K562 (cell line): ENCODE measurements around the gene TYRO3. TPM values are rescaled to one million over a fixed set of nuclear protein-coding genes. Genes with fewer than 3 reads are reported as not detected.

Experiments
- CBX1 ChIP-seq: sonication (generic); IDR thresholded peaks from 2 replicates; pipeline ENCODE4 v1.6.1; 2016; ENCODE audit warnings: antibody characterized with exemption, low read depth, mild to moderate bottlenecking
- CEBPG ChIP-seq, 3 experiments: fragments of 200-800 bp in 1 of 3; sonication (Bioruptor generic) in 1 of 3; sonication (generic) in 1 of 3; formaldehyde crosslinking in 1 of 3; IDR thresholded peaks in 2 of 3; conservative IDR thresholded peaks in 1 of 3; 2 replicates each; pipeline versions ENCODE4 v1.6.1 to v1.8.0; 2016 to 2022; ENCODE audit warnings: missing compliant biosample characterization in 2 of 3, missing genetic modification characterization in 2 of 3, mild to moderate bottlenecking in 1 of 3, missing genetic modification reagents in 1 of 3
- CREBBP ChIP-seq: IDR thresholded peaks from one replicate; pipeline ENCODE4 v1.6.1; 2012; ENCODE audit warnings: low read depth, mild to moderate bottlenecking, control low read depth, inconsistent platforms, low read length
- CXXC5 ChIP-seq: fragments of 250-450 bp; sonication (Bioruptor Pico); IDR thresholded peaks from 2 replicates; pipeline ENCODE4 v1.8.0; 2022; ENCODE audit warnings: inconsistent platforms, mild to moderate bottlenecking, moderate library complexity
- ELF1 ChIP-seq: fragments of 200-800 bp; sonication (Bioruptor generic); IDR thresholded peaks from 2 replicates; pipeline ENCODE4 v1.6.1; 2016; ENCODE audit warnings: missing genetic modification characterization, missing compliant biosample characterization
- FOXK1 ChIP-seq: sonication (generic); formaldehyde crosslinking; IDR thresholded peaks from 2 replicates; pipeline ENCODE4 v1.8.0; 2022; ENCODE audit warnings: missing genetic modification reagents, mild to moderate bottlenecking, borderline replicate concordance
- ID3 ChIP-seq, 2 experiments: fragments of 250-450 bp in 1 of 2; fragments of 450-650 bp in 1 of 2; sonication (Bioruptor Pico) in 1 of 2; IDR thresholded peaks; 2 replicates each; pipeline versions ENCODE4 v1.6.1 to v1.8.0; 2016 to 2021; ENCODE audit warnings: mild to moderate bottlenecking in 2 of 2, moderate library complexity in 2 of 2, missing compliant biosample characterization in 1 of 2, missing genetic modification characterization in 1 of 2
- IFI16 ChIP-seq: fragments of 250-450 bp; sonication (Bioruptor Pico); IDR thresholded peaks from 2 replicates; pipeline ENCODE4 v2.1.2; 2022; ENCODE audit warnings: mild to moderate bottlenecking, inconsistent platforms
- KDM1A ChIP-seq, 2 experiments: fragments of 450-650 bp; IDR thresholded peaks; 2 replicates each; pipeline ENCODE4 v1.6.1; 2016; ENCODE audit warnings: mild to moderate bottlenecking in 2 of 2
- MITF ChIP-seq: IDR thresholded peaks from 2 replicates; pipeline ENCODE4 v1.6.1; 2014; ENCODE audit warnings: antibody characterized with exemption
- PCBP1 ChIP-seq: fragments of 200-400 bp; formaldehyde crosslinking; IDR thresholded peaks from 2 replicates; pipeline ENCODE4 v1.6.1; 2018; ENCODE audit warnings: mild to moderate bottlenecking, low read depth, low read length; ENCODE audit not compliant: poor library complexity, severe bottlenecking
- RBM14 ChIP-seq: fragments of 200-400 bp; formaldehyde crosslinking; IDR thresholded peaks from 2 replicates; pipeline ENCODE4 v1.6.1; 2018; ENCODE audit warnings: low read depth, mild to moderate bottlenecking, low read length, moderate library complexity, borderline replicate concordance; ENCODE audit not compliant: insufficient read depth
- SMC3 ChIP-seq: conservative IDR thresholded peaks from 2 replicates; pipeline ENCODE4 v1.6.1; 2011; ENCODE audit warnings: low read depth, low read length, improper control_type of control experiment; ENCODE audit not compliant: insufficient read depth
- ZBTB17 ChIP-seq: fragments of 450-650 bp; formaldehyde crosslinking; IDR thresholded peaks from 2 replicates; pipeline ENCODE4 v1.4.0; 2020; ENCODE audit warnings: mild to moderate bottlenecking
- polyA plus RNA-seq, 8 experiments: library from polyadenylated mRNA; depleted of rRNA in 4 of 8; stranded (reverse) in 5 of 8; unstranded in 3 of 8; fragments of >200 nt; fragmentation: Nextera tagmentation in 2 of 8; fragmentation: Illumina TruSeq in 1 of 8; extraction: Ambion mirVana in 2 of 8; extraction: Trizol in 1 of 8; gene quantifications; 2 replicates each; pipeline versions ENCODE4 v1.2.1 to v1.2.3, GENCODE V29; 2011 to 2014; ENCODE audit warnings: inconsistent platforms in 1 of 8, missing spikeins in 1 of 8
- total RNA-seq, 7 experiments: library from RNA; depleted of rRNA in 6 of 7; stranded (reverse); fragments of >200 nt in 6 of 7; fragmentation: Illumina TruSeq in 2 of 7; extraction: Trizol in 2 of 7; gene quantifications; 2 replicates each; pipeline versions ENCODE4 v1.2.1 to v1.2.3, GENCODE V29; 2011 to 2021; ENCODE audit warnings: low replicate concordance in 1 of 7
- TF ChIP-seq, protein P1 (sequence below): sonication (generic); formaldehyde crosslinking; IDR thresholded peaks from 2 replicates; pipeline ENCODE4 v1.9.0; 2022; ENCODE audit warnings: mild to moderate bottlenecking, missing genetic modification reagents
- TF ChIP-seq, protein P2 (sequence below): sonication (generic); formaldehyde crosslinking; IDR thresholded peaks from 2 replicates; pipeline ENCODE4 v1.8.0; 2022; ENCODE audit warnings: missing genetic modification reagents, mild to moderate bottlenecking, borderline replicate concordance
- TF ChIP-seq, protein P3 (sequence below), 2 experiments: fragments of 200-800 bp in 1 of 2; sonication (Bioruptor generic) in 1 of 2; sonication (generic) in 1 of 2; formaldehyde crosslinking in 1 of 2; IDR thresholded peaks in 1 of 2; conservative IDR thresholded peaks in 1 of 2; 2 replicates each; pipeline versions ENCODE4 v1.5.0 to v1.6.1; 2016 to 2020; ENCODE audit warnings: missing compliant biosample characterization in 1 of 2, missing genetic modification characterization in 1 of 2, missing genetic modification reagents in 1 of 2

The TYRO3 gene
- total and polyA plus RNA-seq, 9 of the 15 experiments (the other 6 are each of a cell fraction or from before 2014, with no cell fraction given) = 2.6 to 39.6 (median 18.6) TPM

DNA sequence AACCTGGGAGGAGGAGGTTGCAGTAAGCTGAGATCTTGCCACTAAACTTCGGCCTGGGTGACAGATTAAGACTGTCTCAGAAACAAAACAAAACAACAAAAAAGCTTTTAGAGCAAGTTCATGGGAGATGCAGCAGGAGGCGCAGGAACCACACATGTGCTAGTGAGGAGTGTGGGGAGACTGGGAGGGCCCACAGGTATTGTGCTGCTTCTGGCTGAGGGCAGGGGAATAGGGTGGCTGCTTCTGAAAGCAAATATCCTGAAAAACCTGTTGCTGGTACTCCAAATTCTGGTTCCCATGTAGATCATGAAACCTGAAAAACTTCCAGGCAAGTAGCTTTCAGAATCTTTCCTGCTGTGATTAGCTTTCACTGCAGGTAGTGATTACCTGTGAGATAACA, 22.1 kb downstream of the TYRO3 start (continued):
- TF ChIP-seq ELF1 (tag) (no peak), ZBTB17 (CRISPR knock-in tag) (no peak), SMC3 (peak; percentile 36; the same call in 1 of the 2 replicates), MITF (no peak), CBX1 (no peak), FOXK1 (CRISPR knock-in tag) (no peak), ID3 (CRISPR knock-in tag; IDR thresholded peaks at IDR 0.05) (no peak), ID3 (tag; IDR thresholded peaks at IDR 0.05) (no peak), RBM14 (no peak), IFI16 (CRISPR knock-in tag) (no peak), CXXC5 (CRISPR knock-in tag) (no peak), CREBBP (no peak), CEBPG (CRISPR knock-in tag; IDR thresholded peaks at IDR 0.05) (no peak), CEBPG (tag; conservative IDR thresholded peaks at IDR 0.05 in 1 of 2, IDR thresholded peaks at IDR 0.05 in 1 of 2) (no peak), KDM1A (IDR thresholded peaks at IDR 0.05) (no peak), PCBP1 (no peak)
- TF ChIP-seq, protein P1, sequence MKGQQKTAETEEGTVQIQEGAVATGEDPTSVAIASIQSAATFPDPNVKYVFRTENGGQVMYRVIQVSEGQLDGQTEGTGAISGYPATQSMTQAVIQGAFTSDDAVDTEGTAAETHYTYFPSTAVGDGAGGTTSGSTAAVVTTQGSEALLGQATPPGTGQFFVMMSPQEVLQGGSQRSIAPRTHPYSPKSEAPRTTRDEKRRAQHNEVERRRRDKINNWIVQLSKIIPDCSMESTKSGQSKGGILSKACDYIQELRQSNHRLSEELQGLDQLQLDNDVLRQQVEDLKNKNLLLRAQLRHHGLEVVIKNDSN (CRISPR knock-in tag) = no peak
- TF ChIP-seq, protein P2, sequence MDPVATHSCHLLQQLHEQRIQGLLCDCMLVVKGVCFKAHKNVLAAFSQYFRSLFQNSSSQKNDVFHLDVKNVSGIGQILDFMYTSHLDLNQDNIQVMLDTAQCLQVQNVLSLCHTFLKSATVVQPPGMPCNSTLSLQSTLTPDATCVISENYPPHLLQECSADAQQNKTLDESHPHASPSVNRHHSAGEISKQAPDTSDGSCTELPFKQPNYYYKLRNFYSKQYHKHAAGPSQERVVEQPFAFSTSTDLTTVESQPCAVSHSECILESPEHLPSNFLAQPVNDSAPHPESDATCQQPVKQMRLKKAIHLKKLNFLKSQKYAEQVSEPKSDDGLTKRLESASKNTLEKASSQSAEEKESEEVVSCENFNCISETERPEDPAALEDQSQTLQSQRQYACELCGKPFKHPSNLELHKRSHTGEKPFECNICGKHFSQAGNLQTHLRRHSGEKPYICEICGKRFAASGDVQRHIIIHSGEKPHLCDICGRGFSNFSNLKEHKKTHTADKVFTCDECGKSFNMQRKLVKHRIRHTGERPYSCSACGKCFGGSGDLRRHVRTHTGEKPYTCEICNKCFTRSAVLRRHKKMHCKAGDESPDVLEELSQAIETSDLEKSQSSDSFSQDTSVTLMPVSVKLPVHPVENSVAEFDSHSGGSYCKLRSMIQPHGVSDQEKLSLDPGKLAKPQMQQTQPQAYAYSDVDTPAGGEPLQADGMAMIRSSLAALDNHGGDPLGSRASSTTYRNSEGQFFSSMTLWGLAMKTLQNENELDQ = no peak
- TF ChIP-seq, protein P3, sequence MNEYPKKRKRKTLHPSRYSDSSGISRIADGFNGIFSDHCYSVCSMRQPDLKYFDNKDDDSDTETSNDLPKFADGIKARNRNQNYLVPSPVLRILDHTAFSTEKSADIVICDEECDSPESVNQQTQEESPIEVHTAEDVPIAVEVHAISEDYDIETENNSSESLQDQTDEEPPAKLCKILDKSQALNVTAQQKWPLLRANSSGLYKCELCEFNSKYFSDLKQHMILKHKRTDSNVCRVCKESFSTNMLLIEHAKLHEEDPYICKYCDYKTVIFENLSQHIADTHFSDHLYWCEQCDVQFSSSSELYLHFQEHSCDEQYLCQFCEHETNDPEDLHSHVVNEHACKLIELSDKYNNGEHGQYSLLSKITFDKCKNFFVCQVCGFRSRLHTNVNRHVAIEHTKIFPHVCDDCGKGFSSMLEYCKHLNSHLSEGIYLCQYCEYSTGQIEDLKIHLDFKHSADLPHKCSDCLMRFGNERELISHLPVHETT (CRISPR knock-in tag; conservative IDR thresholded peaks at IDR 0.05 in 1 of 2, IDR thresholded peaks at IDR 0.05 in 1 of 2) = no peak
